ENCODE data around the gene KLF12. TPM values are rescaled to one million over a fixed set of nuclear protein-coding genes. Genes with fewer than 3 reads are reported as not detected.

Gene KLF12
- total RNA-seq (2014; rRNA removed) = 18.5 and 20.3 TPM in 2 replicates
- 6.1 TPM for polyA plus RNA-seq (2012)

DNA sequence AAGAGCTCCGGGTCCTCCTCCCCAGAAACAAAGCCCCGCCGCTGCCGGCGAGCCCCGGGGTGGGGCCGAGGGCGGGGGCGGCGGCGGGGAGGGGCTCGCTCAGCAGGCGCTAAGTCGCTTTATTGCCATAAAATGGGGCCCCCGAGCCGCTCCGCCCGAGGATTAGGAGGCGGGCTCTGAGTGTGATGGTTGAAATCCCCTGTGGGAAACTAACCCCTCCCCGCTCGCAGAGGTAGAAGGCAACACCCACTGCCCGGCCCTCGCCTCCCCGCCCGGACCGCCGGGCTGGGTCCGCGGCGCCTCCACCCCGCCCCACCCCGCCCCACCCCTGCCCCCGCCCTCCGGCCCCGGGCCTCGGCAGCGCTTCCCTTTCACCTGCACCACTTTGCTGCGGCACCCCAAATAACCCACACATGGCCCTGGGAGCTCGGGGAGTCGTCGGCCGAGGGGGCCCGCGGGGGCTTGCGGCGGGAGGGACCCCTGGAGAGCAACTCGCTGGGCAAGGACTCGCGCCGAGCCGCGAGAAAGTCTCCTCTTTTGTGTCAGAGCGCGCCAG is at the start of gene KLF12:
Gene KLF12 (minus strand): TSS at position 184 of the 556 bp plus-strand sequence.
- peak; percentile 96 for DNase-seq (ENCODE audit: low read depth)

DNA sequence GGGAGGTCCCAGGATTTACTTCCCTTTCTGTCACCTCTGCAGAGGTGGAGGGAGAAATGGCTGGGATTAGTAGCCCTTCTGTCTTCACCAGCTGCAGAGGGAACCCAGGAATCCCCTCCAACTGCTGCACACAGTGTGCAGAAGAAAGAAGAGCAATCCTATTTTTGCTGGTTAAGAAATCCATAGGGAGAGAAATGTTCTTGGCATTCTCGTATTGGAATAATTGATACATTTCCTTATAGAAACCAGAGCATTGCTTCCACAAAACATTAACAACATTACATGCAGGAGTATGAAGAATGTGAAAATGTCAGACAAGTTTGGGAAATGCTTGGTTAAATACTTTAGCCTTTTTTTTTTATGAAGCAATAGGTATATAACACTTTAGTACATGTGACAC is 48.3 kb upstream of the KLF12 start:
- DNase-seq (ENCODE audit: low read depth) = no peak

- no peak for DNase-seq (ENCODE audit: low read depth)
Observed at GRCh38 chr13:74174810-74175209, 40.6 kb upstream of the KLF12 start.

DNA sequence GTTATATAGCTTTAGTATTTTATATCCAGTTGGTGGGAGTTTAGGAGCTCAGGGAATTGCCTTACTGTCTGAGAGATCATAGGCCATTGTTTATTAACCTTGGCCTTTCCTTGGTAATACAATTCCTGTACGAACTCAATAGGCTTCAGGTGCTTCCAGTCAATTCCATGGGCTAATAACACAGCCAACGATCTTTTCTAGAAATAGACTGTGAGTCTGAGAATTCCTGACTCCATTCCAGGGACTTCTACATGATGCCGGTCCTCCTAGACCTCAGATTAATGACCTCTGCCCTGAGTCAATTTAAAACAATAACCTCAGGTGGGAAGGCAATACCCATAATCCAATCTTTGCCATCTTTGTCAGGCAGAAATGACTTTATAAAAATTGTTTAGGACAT is 39.6 kb upstream of the KLF12 start:
- no peak for DNase-seq (ENCODE audit: low read depth)

DNA sequence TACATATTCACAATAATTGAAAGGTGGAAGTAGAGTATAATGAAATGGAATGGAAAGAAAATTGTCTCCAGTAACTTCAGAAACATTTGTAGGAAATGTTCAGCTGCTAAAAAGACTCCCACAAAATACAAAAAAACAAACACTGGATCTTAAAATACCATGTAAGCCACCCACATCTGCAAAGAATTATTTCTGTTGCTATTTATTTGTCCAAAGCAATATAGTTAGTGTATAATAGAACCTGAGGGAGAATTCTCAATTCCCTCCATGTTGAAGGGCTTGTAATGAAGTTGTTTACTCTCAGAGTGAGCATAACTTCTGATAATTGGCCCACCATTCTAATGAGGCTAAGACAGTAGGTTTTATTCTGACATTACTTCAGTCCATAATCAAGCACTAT is 37.4 kb upstream of the KLF12 start:
- no peak for DNase-seq (ENCODE audit: low read depth)

GRCh38 chr13:74169676-74170075 is 35.5 kb upstream of the KLF12 start:
- DNase-seq (ENCODE audit: low read depth) = no peak

DNA sequence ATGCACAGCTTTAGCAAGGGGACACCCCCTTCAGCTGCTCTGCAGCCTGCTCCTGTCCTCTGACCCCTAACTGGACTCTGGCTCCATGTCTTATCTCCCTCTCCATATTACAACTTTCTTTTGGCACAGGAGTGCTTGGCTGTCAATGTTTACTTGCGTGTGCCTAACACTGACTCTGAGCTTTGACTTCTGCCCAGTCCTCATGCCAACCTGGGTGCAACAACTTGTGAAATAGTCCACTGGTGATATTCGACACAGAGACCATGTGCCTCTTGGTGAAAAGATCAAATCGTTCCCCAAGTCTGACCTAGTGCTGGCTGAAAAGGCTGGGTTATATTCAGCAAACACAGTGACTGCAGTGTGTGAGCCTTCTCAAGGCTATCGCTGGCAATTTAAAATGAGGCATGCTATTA is 34.1 kb upstream of the KLF12 start:
- DNase-seq (ENCODE audit: low read depth) = no peak

DNA sequence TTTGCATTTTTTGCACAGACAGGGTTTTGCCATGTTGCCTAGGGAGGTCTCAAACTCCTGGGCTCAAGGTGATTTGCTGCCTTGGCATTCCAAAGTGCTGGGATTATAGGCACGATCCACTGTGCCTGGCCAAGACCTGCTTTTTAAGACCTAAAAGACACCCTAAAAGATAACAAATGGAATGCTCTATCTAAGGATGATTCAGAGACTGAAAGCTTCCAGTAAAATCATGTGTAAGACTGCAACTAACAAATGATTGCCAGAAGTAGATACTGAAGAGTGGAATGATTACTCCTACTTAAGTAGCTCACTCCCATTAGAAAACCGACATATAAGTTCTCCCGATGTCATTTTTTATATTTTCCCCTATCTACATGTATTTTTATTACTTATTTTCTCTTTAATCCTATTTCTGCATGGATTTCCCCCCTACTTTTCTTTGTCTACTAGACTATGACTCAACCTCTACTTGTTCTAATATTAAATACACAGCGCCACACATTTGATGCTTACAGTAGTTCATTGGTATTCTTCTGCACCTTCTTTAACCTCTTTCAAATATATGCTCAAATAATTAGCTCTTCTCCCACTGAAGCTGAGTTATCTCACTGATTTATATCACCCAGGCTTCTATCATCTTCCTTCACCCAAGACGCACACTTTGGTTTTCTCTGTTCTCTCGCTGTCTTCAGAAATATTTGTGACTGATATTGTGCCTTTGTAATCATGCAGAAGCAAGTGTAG is 32.2 kb upstream of the KLF12 start:
- no peak for DNase-seq (ENCODE audit: low read depth)

DNA sequence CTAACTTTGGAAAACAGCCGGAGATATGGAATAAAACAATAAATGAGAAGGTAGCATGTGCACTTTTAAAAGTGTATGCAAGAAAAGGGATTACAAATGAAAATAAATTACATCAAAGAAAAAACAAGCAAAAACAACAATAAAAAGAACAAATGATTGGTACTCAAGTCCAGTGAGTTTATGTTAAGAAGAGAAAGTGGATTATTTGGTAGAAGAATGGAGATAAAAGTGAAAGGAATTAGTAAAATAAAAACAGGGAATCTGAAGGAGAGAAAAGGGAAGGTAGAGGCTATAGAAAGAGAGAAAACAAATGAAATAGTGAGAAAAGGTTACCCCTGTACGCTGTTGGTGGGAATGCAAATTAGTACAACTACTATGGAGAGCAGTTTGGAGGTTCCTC is 28.6 kb upstream of the KLF12 start:
- no peak for DNase-seq (ENCODE audit: low read depth)

DNA sequence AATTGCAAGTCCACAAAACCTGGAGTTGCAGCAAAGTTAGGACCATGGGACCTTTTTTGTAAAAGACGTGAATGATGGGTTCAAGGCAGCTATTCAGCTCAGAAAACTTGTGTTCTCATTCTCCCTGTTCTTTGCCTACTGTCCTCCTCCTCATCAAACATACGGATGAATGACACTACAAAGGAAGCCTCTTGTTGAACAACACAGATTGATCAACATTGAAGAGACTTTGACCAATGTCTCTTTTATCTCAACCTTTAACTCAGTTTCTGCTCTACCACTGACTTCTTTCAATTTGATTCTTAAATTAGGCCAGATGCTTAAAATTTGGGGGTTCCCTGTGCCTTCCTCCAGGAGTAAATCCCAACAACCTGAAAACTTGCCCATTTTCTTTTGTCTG is 27.9 kb upstream of the KLF12 start:
- DNase-seq (ENCODE audit: low read depth) = no peak

DNA sequence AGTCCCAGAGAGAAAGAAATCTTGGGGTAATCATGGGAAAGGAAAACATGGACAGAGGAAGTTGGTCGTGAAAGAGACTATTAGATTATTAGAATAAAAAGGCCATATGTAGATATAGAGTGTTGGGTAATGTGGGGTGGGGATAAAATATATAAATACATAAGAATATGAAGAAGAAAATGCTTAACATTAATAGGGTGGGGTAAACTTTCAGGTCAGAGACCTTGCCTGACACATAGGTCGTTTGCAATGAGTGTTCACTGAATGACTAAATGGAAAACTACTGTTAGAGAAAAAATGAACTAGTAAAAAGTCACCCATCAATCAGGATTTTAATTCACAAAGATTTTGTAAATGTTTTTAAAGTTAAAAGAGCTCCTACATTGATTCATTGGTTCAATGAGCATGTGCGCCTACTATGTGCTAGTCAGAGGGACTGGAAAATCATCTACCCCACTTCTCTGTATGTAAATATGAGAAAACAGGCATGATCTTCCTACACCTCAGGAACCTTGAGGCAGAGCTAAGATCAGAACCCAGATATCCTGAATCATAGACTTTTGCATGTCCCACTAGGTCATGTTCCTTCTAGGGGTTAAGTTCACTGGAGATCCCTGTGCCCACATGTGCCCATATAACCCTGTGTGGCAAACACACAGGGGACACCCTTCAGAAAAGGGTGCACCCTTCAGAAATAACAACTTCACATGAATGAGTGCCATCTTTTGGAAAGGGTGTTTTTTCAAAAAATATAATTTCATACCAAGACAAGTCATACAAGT is 24.6 kb upstream of the KLF12 start:
- no peak for DNase-seq (ENCODE audit: low read depth)

GRCh38 chr13:74158028-74158427 is 23.8 kb upstream of the KLF12 start:
- DNase-seq (ENCODE audit: low read depth) = no peak

- no peak for DNase-seq (ENCODE audit: low read depth)
Observed at GRCh38 chr13:74154981-74155380, 20.8 kb upstream of the KLF12 start.

DNA sequence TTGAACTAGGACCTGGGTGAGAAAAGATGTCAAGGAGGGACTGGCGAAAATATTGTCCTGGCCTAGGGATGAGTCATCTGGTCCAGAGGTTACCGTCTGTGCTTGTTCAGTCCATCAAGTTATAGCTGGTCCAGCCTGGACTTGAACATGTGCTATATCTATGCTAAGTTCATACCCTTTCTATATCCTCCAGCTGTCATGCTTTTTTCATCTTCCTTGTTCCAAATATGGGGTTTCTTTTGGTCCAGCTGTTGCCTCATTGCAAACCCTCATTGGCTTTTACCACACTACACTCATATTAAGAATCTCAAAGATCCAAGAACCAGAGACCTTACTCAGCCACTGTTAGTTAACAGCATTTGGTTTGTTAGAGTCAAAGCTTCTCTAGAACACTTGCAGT is 19.1 kb upstream of the KLF12 start:
- DNase-seq (ENCODE audit: low read depth) = peak; percentile 69

DNA sequence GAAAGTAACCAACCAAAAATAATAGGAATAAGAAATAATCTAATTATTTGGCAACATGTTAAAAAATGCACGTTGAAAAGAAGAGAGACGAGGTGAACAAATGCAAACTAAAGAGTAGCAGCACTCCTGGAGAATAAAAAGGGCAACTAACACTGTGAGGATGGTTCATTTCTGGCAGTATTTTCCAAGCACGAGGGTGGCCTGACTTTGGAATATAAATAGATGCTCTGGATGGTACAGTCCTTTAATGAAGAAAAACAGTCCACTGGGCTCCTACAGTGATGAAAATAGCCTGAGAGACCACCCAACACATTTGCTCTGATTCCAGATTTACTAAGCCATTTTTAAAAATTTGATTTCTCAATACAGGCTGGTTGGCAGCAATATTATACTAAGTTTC is 17.7 kb upstream of the KLF12 start:
- DNase-seq (ENCODE audit: low read depth) = no peak

DNA sequence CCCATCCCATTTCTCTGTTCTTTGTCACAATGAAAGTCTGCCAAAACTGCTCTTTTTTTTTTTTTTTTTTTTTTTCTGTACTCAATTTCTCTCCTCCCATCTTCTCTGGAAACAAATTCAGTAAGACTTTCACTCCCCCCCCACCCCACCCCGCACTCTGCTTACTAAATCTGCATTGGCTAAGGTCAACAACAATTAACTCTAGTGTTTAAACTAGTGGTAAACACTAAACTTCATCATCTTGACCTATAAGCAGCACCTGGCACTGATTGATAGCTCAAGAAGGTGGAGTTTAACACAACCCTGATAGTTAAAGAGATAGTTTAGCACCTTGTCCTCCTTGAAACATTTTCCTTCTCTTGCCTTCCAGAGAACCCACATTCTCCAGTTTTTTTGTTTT is 14.1 kb upstream of the KLF12 start:
- DNase-seq (ENCODE audit: low read depth) = no peak

DNA sequence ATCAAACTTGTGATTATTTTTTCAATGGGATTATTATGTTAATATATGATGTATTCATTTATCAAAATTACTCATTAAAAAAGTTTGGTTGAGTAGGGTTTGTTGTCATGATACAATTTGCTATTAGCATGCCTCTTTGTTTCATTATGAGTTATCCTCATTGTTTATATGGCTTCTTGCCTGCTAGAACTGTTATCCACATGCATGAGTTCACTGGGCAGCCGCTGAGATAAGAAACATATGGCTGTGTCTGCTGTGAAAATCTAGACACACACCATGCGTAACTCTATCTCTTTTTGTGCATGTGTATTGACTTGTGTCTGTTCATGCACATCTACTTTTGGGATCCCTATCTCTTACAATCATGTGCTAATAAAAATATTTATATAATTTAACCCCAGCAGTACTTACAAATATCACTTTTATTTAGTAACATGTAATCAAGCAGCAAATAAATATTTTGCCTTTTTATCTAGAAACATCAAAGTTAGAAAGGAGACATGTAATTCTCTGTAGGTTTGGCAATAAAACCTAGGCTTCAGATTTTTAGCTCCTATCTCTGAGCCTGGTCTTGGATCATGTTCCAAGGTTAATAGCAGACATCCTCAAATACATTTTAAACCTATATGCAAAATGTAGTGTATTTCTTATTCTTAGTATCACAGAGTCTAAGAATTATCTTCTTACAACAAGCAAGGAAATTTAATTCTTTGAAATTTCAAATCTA is 11.2 kb upstream of the KLF12 start:
- DNase-seq (ENCODE audit: low read depth) = no peak

- DNase-seq (ENCODE audit: low read depth) = no peak
Observed at GRCh38 chr13:74144269-74144668, 10.1 kb upstream of the KLF12 start.

- DNase-seq (ENCODE audit: low read depth) = no peak
Observed at GRCh38 chr13:74142257-74142656, 8.1 kb upstream of the KLF12 start.

- DNase-seq (ENCODE audit: low read depth) = no peak
Observed at GRCh38 chr13:74138241-74138640, 4.0 kb upstream of the KLF12 start.

DNA sequence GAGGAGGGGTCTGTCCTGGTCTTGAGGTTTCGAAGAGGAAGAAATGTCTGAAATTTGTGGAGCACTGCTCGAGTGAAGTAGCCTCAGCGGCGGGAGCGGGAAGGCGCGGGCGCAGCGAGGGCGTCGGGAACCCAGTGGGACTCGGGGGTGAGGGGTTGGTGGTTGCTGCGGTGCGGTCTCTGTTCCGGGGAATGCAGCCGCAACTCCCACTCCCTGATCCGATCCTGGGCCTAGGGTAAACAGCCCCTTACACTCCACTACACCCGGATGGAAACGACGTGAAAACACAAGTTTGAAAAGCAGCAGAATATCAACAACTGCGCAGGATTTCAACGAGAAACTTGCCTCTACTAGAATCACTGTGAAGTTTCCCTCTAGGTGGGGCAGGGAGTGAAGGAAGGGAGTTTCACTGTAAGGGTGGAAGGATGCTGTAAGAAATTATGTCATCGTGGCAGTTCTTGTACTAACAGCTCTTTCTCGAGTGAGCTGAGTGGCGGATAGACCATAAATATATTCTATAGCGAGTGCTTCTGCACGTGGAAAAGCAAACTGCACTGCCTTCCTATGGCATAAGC is 2.0 kb upstream of the KLF12 start:
- DNase-seq (ENCODE audit: low read depth) = peak; percentile 64
